PC-3 (cell line): ENCODE results near the gene SURF4. TPM values are rescaled to one million over a fixed set of nuclear protein-coding genes. Genes with fewer than 3 reads are reported as not detected.

Experiments used
- ATAC-seq: fragments of 200-7000 bp; cut with Tn5 transposase; 2 replicates; pipeline ENCODE4 v1.9.1; 2020; ENCODE audit warnings: mild to moderate bottlenecking, moderate library complexity
- BruUV-seq: library from RNA; stranded (reverse); fragments of 400-500 nt; replicated peaks from 2 replicates; lab custom pipeline; 2021; lab: Mats Ljungman, UMichigan
- CTCF ChIA-PET: fragments of 300-600 bp; sonication (Branson Sonifier 250); formaldehyde crosslinking; loops from one replicate; lab custom pipeline; 2022; ENCODE audit warnings: antibody characterized with exemption; lab: Charles Lee
- POLR2A ChIA-PET: fragments of 300-600 bp; sonication (Branson Sonifier 250); formaldehyde crosslinking; loops from one replicate; lab custom pipeline; 2022; ENCODE audit warnings: antibody characterized with exemption; ENCODE audit not compliant: unreplicated experiment; lab: Charles Lee
- DNase-seq: peaks from one replicate; pipeline ENCODE4 v3.0.0-alpha.2; 2015
- H2AFZ ChIP-seq: fragments of 300-600 bp; sonication (generic); 2 replicates; pipeline ENCODE4 v1.6.0; 2016; ENCODE audit warnings: antibody characterized with exemption, low read length
- H3F3A ChIP-seq: fragments of 300-600 bp; sonication (generic); one replicate; pipeline ENCODE4 v1.6.0; 2017; ENCODE audit warnings: antibody characterized with exemption, low read length, control low read depth, mild to moderate bottlenecking; ENCODE audit not compliant: unreplicated experiment
- H3K27ac ChIP-seq: fragments of 300-600 bp; sonication (generic); 2 replicates; pipeline ENCODE4 v1.5.1; 2016; ENCODE audit warnings: mild to moderate bottlenecking, low read length
- H3K27me3 ChIP-seq: fragments of 300-600 bp; sonication (generic); 2 replicates; pipeline ENCODE4 v1.6.1; 2016; ENCODE audit warnings: low read length, mixed read lengths
- H3K36me3 ChIP-seq: fragments of 300-600 bp; sonication (generic); 2 replicates; pipeline ENCODE4 v1.6.1; 2016; ENCODE audit warnings: low read depth, mixed run types, low read length, mixed read lengths
- H3K4me1 ChIP-seq: fragments of 300-600 bp; sonication (generic); 2 replicates; pipeline ENCODE4 v1.5.1; 2016; ENCODE audit warnings: low read length; ENCODE audit not compliant: insufficient read depth
- H3K4me2 ChIP-seq: fragments of 300-600 bp; sonication (generic); 2 replicates; pipeline ENCODE4 v1.6.0; 2016; ENCODE audit warnings: low read length
- H3K4me3 ChIP-seq: fragments of 300-600 bp; sonication (generic); 2 replicates; pipeline ENCODE4 v1.5.1; 2016; ENCODE audit warnings: mild to moderate bottlenecking, low read length, mixed read lengths
- H3K79me2 ChIP-seq: fragments of 300-600 bp; sonication (generic); 2 replicates; pipeline ENCODE4 v1.6.1; 2017; ENCODE audit warnings: low read length, mixed read lengths
- H3K9ac ChIP-seq: fragments of 300-600 bp; sonication (generic); 2 replicates; pipeline ENCODE4 v1.6.0; 2016; ENCODE audit warnings: mild to moderate bottlenecking, low read length
- H3K9me2 ChIP-seq: fragments of 300-600 bp; sonication (generic); replicated peaks from 2 replicates; pipeline ENCODE4 v1.6.1; 2016; ENCODE audit warnings: mixed run types, low read length, mixed read lengths
- H3K9me3 ChIP-seq: fragments of 300-600 bp; sonication (generic); 2 replicates; pipeline ENCODE4 v1.6.1; 2016; ENCODE audit warnings: low read length, mixed read lengths
- H4K20me1 ChIP-seq: fragments of 300-600 bp; sonication (generic); 2 replicates; pipeline ENCODE4 v1.6.1; 2016; ENCODE audit warnings: low read length, mixed read lengths
- CTCF ChIP-seq: fragments of 300-600 bp; sonication (generic); conservative IDR thresholded peaks from 2 replicates; pipeline ENCODE4 v1.5.1; 2017; ENCODE audit warnings: antibody characterized with exemption, low read depth, mild to moderate bottlenecking, low read length
- EZH2 ChIP-seq: fragments of 300-600 bp; sonication (generic); IDR thresholded peaks from one replicate; pipeline ENCODE4 v1.6.1; 2017; ENCODE audit warnings: antibody characterized with exemption, mild to moderate bottlenecking, low read length; ENCODE audit not compliant: unreplicated experiment
- EZH2phosphoT487 ChIP-seq: fragments of 300-600 bp; sonication (generic); IDR thresholded peaks from 2 replicates; pipeline ENCODE4 v1.6.1; 2018; ENCODE audit warnings: mild to moderate bottlenecking, antibody characterized with exemption, low read length, borderline replicate concordance
- intact Hi-C: fragments of 100-400 bp; cut with micrococcal nuclease; formaldehyde crosslinking; loops from 2 replicates; pipeline ENCODE4 v1.9.0; 2023
- total RNA-seq: library from RNA; depleted of rRNA; stranded (reverse); fragments of >200 nt; gene quantifications from 2 replicates; pipeline ENCODE4 v1.2.3, GENCODE V29; 2014

SURF4 gene
- total RNA-seq, 1 experiment from 2014 or later, result 161 TPM

GRCh38 chr9:133355881-133356357 is 19.9 kb downstream of the SURF4 start:
- Histone ChIP-seq H3K9me3 (no peaks in the 10 kb centered on the region), H3K4me2 (peak overlapping the region; percentile 80), H3K9ac (peak overlapping the region; percentile 66), H3K27me3 (no peaks in the 10 kb centered on the region), H3K4me3 (peak overlapping the region; percentile 89), H4K20me1 (peaks cover 4% of the 10 kb centered on the region; the same call in 1 of the 2 replicates), H2AFZ (no peak overlapping the region), H3F3A (peaks cover 7% of the 10 kb centered on the region), H3K79me2 (peaks cover 39% of the 10 kb centered on the region), H3K9me2 (no peaks in the 10 kb centered on the region), H3K27ac (no peak overlapping the region), H3K4me1 (peaks cover 11% of the 10 kb centered on the region), H3K36me3 (peaks cover 18% of the 10 kb centered on the region)
- intact Hi-C loops, result loop anchor here (5.0 kb wide), 1 partner anchor 131 kb away; no protein-coding TSS in a partner anchor
- ChIA-PET POLR2A (interaction anchor here (1.1 kb wide), 1 partner anchor 9 kb away, joined by 4 read pairs; no protein-coding TSS in a partner anchor), CTCF (interaction anchor here (0.7 kb wide), 1 partner anchor 69 kb away, joined by 8 read pairs; no protein-coding TSS in a partner anchor)
- no peak for TF ChIP-seq CTCF
- no peak for TF ChIP-seq EZH2
- TF ChIP-seq EZH2phosphoT487, result no peak
- no peak for DNase-seq
- peak; percentile 23 for ATAC-seq
- TSS peak; percentile 36 for BruUV-seq

GRCh38 chr9:133354766-133355165 is 21.1 kb downstream of the SURF4 start:
- intact Hi-C loops, result loop anchor here (5.0 kb wide), 1 partner anchor 133 kb away; no protein-coding TSS in a partner anchor
- ChIA-PET POLR2A (no interaction called here), CTCF (no interaction called here)

More at GRCh38 chr9:133354766-133355165, 21.1 kb downstream of the SURF4 start:
- H3K4me2 ChIP-seq, result 0 out of 2 replicates have a peak overlapping the region, but pooled peaks have one; percentile 80
- no peak for ATAC-seq
- BruUV-seq, result no TSS peak
- H3K36me3 ChIP-seq, result peaks cover 27% of the 10 kb centered on the region
- TF ChIP-seq EZH2 (no peak), EZH2phosphoT487 (no peak), CTCF (no peak)
- H3F3A ChIP-seq, result peaks cover 13% of the 10 kb centered on the region
- no peak overlapping the region for H2AFZ ChIP-seq
- peaks cover 13% of the 10 kb centered on the region; the same call in 1 of the 2 replicates for H4K20me1 ChIP-seq
- H3K27ac ChIP-seq, result no peak overlapping the region
- peaks cover 13% of the 10 kb centered on the region for H3K4me1 ChIP-seq
- no peak overlapping the region for H3K9ac ChIP-seq
- H3K9me3 ChIP-seq, result no peaks in the 10 kb centered on the region
- no peak overlapping the region; the same call in 1 of the 2 replicates for H3K4me3 ChIP-seq
- DNase-seq, result no peak
- no peaks in the 10 kb centered on the region for H3K9me2 ChIP-seq
- H3K27me3 ChIP-seq, result no peaks in the 10 kb centered on the region
- peaks cover 46% of the 10 kb centered on the region for H3K79me2 ChIP-seq
